ENCODE data around the gene RABGAP1.

DNA sequence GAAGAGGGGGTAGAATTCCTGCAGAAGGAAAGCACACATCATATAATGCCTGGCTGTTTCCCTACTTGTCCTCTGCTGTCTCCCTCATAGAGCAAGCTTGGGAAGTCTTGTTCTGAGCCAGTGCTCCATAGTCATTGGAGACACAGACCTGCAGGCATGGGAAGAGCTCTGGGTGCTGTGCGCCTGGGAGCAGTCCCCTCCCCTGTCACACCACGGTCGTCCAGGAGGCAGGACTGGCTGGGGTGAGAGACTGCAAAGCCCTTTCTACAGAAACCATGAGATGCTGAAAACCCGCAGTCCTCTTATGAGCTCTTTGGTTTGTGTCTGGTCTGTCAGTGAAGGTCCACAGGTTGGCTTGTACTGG is 157.3 kb downstream of the RABGAP1 start:
- TF ChIP-seq EZH2phosphoT487 (IDR thresholded peaks at IDR 0.05; ENCODE audit: insufficient read depth, low read depth) (no peak), EZH2 (IDR thresholded peaks at IDR 0.05; ENCODE audit: insufficient read depth, poor library complexity, severe bottlenecking) (no peak)
